ENCODE data around the gene PABPN1. TPM values are rescaled to one million over a fixed set of nuclear protein-coding genes. Genes with fewer than 3 reads are reported as not detected.

The PABPN1 gene
- total RNA-seq, 1 experiment from 2014 or later: 184 TPM

- BruUV-seq (replicated peaks): no TSS peak
- Histone ChIP-seq H3K36me3 (ENCODE audit: control insufficient read depth in 1 of 2, insufficient read depth in 2 of 2, low read length in 2 of 2) (no peaks in the 10 kb centered on the region), H3K9ac (ENCODE audit: low read length) (no peak overlapping the region), H3K79me2 (ENCODE audit: insufficient read depth, low read length) (no peaks in the 10 kb centered on the region), H2AFZ (ENCODE audit: low read depth, low read length, poor library complexity, severe bottlenecking) (no peak overlapping the region), H4K20me1 (ENCODE audit: insufficient read depth) (no peaks in the 10 kb centered on the region), H3K4me1 (ENCODE audit: control insufficient read depth in 1 of 2, insufficient read depth in 2 of 2, low read length in 2 of 2) (0 out of 4 replicates have a peak, but pooled peaks cover 0 to 2% of the 10 kb centered on the region in 2 experiments), H3K4me2 (ENCODE audit: low read length) (no peak overlapping the region), H3K9me3 (ENCODE audit: control insufficient read depth in 1 of 2, insufficient read depth in 1 of 2, low read depth in 1 of 2, low read length in 2 of 2) (no peaks in the 10 kb centered on the region), H3K27ac (ENCODE audit: low read depth, low read length) (no peak overlapping the region), H3K9me2 (ENCODE audit: insufficient read depth) (no peaks in the 10 kb centered on the region), H3K4me3 (replicated peaks in 1 of 2; ENCODE audit: low read depth in 1 of 2, low read length in 2 of 2) (no peak overlapping the region), H3K27me3 (ENCODE audit: insufficient read depth, low read length) (no peaks in the 10 kb centered on the region)
- RAD21 ChIA-PET (ENCODE audit: low non-redundant PET in 1 of 2, low total read pairs in 2 of 2, uncharacterized antibody in 2 of 2, unreplicated experiment in 2 of 2): no interaction called here
- DNase-seq (ENCODE audit: low read depth, low spot score) (no peak), ATAC-seq (no peak)
- TF ChIP-seq EZH2 (IDR thresholded peaks at IDR 0.05) (no peak), FOSL1 (IDR thresholded peaks at IDR 0.05; ENCODE audit: low read depth) (no peak), REST (IDR thresholded peaks at IDR 0.05; ENCODE audit: low read depth) (no peak), SRF (IDR thresholded peaks at IDR 0.05; ENCODE audit: low read depth) (no peak), ZFX (IDR thresholded peaks at IDR 0.05) (no peak), CEBPB (IDR thresholded peaks at IDR 0.05; ENCODE audit: low read depth) (no peak), ZNF274 (IDR thresholded peaks at IDR 0.05; ENCODE audit: low read depth, low read length) (no peak), SP1 (IDR thresholded peaks at IDR 0.05; ENCODE audit: low read depth) (no peak), SIN3A (IDR thresholded peaks at IDR 0.05; ENCODE audit: low read depth) (no peak), ATF3 (IDR thresholded peaks at IDR 0.05) (no peak), POLR2A (IDR thresholded peaks at IDR 0.05; ENCODE audit: borderline replicate concordance, extremely low read depth, insufficient read depth, insufficient read length) (no peak)
- intact Hi-C loops (cut with micrococcal nuclease): no loop called here
- POLR2A ChIA-PET: no interaction called here
- CTCF ChIA-PET: interaction anchor here (0.6 kb wide), 1 partner anchor 206 kb away, joined by 4 read pairs; no protein-coding TSS in a partner anchor
Measured at GRCh38 chr14:23357261-23357660, 36.0 kb downstream of the PABPN1 start.
